Spleen (tissue), 11 donors: ENCODE data around the gene DUSP3. TPM values are rescaled to one million over a fixed set of nuclear protein-coding genes. Genes with fewer than 3 reads are reported as not detected.
"Not testable (repeated sequence)": the region's sequence is repeated elsewhere in the genome, so short reads cannot be mapped to it uniquely, and the experiment has no call there.

Source experiments
- DNase-seq: peaks from one replicate; pipeline ENCODE4 v3.0.0-alpha.2; 2020
- H3K27ac ChIP-seq, 8 donors: fragments of 200-600 bp; sonication (generic) in 7 of 8; 1 replicate in 4 of 8; 2 replicates in 4 of 8; pipeline versions ENCODE4 v1.5.0 to v1.8.0; 2016 to 2021; ENCODE audit warnings: inconsistent platforms in 4 of 8, mild to moderate bottlenecking in 4 of 8, moderate library complexity in 1 of 8
- H3K27me3 ChIP-seq, 7 donors: fragments of 200-600 bp; sonication (generic) in 6 of 7; replicated peaks in 1 of 7; 1 replicate in 4 of 7; 2 replicates in 3 of 7; pipeline versions ENCODE4 v1.5.0 to v1.8.0; 2016 to 2021; ENCODE audit warnings: inconsistent platforms in 3 of 7, mild to moderate bottlenecking in 1 of 7
- H3K36me3 ChIP-seq, 6 donors: fragments of 200-600 bp; sonication (generic) in 5 of 6; 1 replicate in 4 of 6; 2 replicates in 2 of 6; pipeline versions ENCODE4 v1.5.0 to v1.8.0; 2016 to 2021; ENCODE audit warnings: inconsistent platforms in 2 of 6
- H3K4me1 ChIP-seq, 6 donors: fragments of 200-600 bp; sonication (generic) in 5 of 6; 1 replicate in 3 of 6; 2 replicates in 3 of 6; pipeline versions ENCODE4 v1.5.0 to v1.8.0; 2016 to 2021; ENCODE audit warnings: inconsistent platforms in 3 of 6
- H3K4me3 ChIP-seq, 8 donors: fragments of 200-600 bp; sonication (generic) in 7 of 8; 1 replicate in 4 of 8; 2 replicates in 4 of 8; pipeline versions ENCODE4 v1.5.0 to v1.8.0; 2016 to 2021; ENCODE audit warnings: inconsistent platforms in 4 of 8, mild to moderate bottlenecking in 4 of 8, moderate library complexity in 2 of 8
- H3K9me3 ChIP-seq, 8 donors: fragments of 200-600 bp; sonication (generic) in 7 of 8; 1 replicate in 4 of 8; 2 replicates in 4 of 8; pipeline versions ENCODE4 v1.5.0 to v1.8.0; 2016 to 2021; ENCODE audit warnings: inconsistent platforms in 4 of 8
- CTCF ChIP-seq, 11 experiments: fragments of 200-600 bp in 7 of 11; fragments of 450-650 bp in 4 of 11; sonication (generic) in 4 of 11; IDR thresholded peaks in 8 of 11; conservative IDR thresholded peaks in 3 of 11; 1 replicate in 7 of 11; 2 replicates in 4 of 11; pipeline versions ENCODE4 v1.4.0 to v1.8.0; 2016 to 2021; ENCODE audit warnings: antibody characterized with exemption in 11 of 11, inconsistent platforms in 4 of 11, mild to moderate bottlenecking in 1 of 11
- POLR2A ChIP-seq, 3 donors: fragments of 450-650 bp; IDR thresholded peaks; one replicate each; pipeline ENCODE4 v1.5.1; 2017; ENCODE audit warnings: antibody characterized with exemption in 3 of 3, mild to moderate bottlenecking in 1 of 3
- POLR2AphosphoS5 ChIP-seq, 3 donors: sonication (generic); formaldehyde crosslinking; IDR thresholded peaks; one replicate each; pipeline ENCODE4 v1.5.1; 2017; ENCODE audit warnings: antibody characterized with exemption in 3 of 3
- WGBS, 5 donors: extraction: QIAGEN DNeasy Blood & Tissue Kit in 3 of 5; methylation state at CpG; one replicate each; pipeline versions ENCODE4 v1.1.5 to v1.1.7; 2013 to 2018; 5-methylcytosine and 5-hydroxymethylcytosine counted together
- intact Hi-C: fragments of 100-400 bp; cut with DNase I; formaldehyde crosslinking; loops from one replicate; pipeline ENCODE4 v1.15.0; 2023; ENCODE audit warnings: low total_unique reads
- polyA plus RNA-seq, 3 donors: library from polyadenylated mRNA; stranded (reverse); fragments of 200-250 nt; gene quantifications; one replicate each; pipeline ENCODE4 v1.2.1, GENCODE V29; 2013
- total RNA-seq, 7 donors: library from RNA; depleted of rRNA in 3 of 7; stranded (reverse); fragments of >200 nt in 3 of 7; fragmentation: NEBNext Ultra II Directional in 4 of 7; extraction: Animal tissue kit (Norgen Biotek cat#: 25700) in 4 of 7; gene quantifications; one replicate each; pipeline versions ENCODE4 v1.1.0 to v1.2.1, GENCODE V29; 2016 to 2021
- donor health status: healthy with polysubstance abuse.
- donor health status: DM: no; HTN: no; CAD: no; lungs with moderate emphysema.
- donor health status: DM: no; HTN: no; CAD: no.
- donor health status: Bipolar disorder and iron deficiency.
- donor health status: healthy.
- donor health status: DM: no; HTN: no; CAD: no.
- donor health status: DM: yes; HTN: yes; CAD: no.

DUSP3 gene
- total and polyA plus RNA-seq, 10 donors: 25.7 to 96.2 (median 68.9) TPM

GRCh38 chr17:43801844-43802243 lies 23.1 kb upstream of the DUSP3 start:
- H3K9me3 ChIP-seq: no peaks in the 10 kb centered on the region
- no peak for TF ChIP-seq POLR2A (IDR thresholded peaks at IDR 0.05)
- TF ChIP-seq CTCF (IDR thresholded peaks at IDR 0.05 in 8 of 11, conservative IDR thresholded peaks at IDR 0.05 in 3 of 11): no peak
- no peak for TF ChIP-seq POLR2AphosphoS5 (IDR thresholded peaks at IDR 0.05)
- H3K36me3 ChIP-seq: no peaks in the 10 kb centered on the region
- H3K4me1 ChIP-seq: peaks cover 0 to 14% (median 0%) of the 10 kb centered on the region in 6 donors
- no peak overlapping the region for H3K27ac ChIP-seq
- 70 to 77% (median 73%) methylated on average over 3 of the region's 3 CpGs for WGBS, 5 donors
- no peak overlapping the region for H3K4me3 ChIP-seq
- no peak for DNase-seq
- intact Hi-C loops: no loop called here
- H3K27me3 ChIP-seq: peaks cover 0 to 19% (median 0%) of the 10 kb centered on the region in 7 donors

GRCh38 chr17:43800736-43801135 lies 22.0 kb upstream of the DUSP3 start:
- H3K27me3 ChIP-seq: peaks cover 0 to 19% (median 0%) of the 10 kb centered on the region in 7 donors
- no peak for TF ChIP-seq POLR2AphosphoS5 (IDR thresholded peaks at IDR 0.05)
- no peak for TF ChIP-seq CTCF (IDR thresholded peaks at IDR 0.05 in 8 of 11, conservative IDR thresholded peaks at IDR 0.05 in 3 of 11)
- no peak for TF ChIP-seq POLR2A (IDR thresholded peaks at IDR 0.05)
- no peaks in the 10 kb centered on the region for H3K36me3 ChIP-seq
- DNase-seq: no peak
- intact Hi-C loops: no loop called here
- no peak overlapping the region for H3K27ac ChIP-seq
- H3K4me1 ChIP-seq: peaks cover 0 to 14% (median 0%) of the 10 kb centered on the region in 6 donors
- H3K9me3 ChIP-seq: no peaks in the 10 kb centered on the region
- 81 to 95% (median 88%) methylated on average over 3 of the region's 3 CpGs for WGBS, 5 donors
- H3K4me3 ChIP-seq: no peak overlapping the region

DNA sequence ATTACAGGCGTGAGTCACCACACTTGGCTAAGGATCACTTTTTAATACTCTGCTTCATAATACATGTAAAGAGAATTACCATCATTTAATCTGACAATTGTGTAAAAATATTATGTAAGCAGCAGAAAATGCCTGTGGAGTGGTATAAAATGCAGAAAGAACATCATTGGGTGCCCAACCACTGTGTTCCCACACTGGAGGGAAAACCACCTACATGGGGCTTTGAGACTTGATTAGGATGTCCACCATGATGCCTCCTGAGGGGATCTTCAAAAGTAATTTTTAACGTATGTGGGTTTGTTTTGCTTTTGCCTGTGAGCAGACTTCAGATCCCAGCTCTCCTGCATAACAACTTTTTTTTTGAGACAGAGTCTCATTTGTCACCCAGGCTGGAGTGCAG lies 20.3 kb upstream of the DUSP3 start:
- 83 to 96% (median 92%) methylated on average over 2 of the region's 2 CpGs for WGBS, 5 donors
- Histone ChIP-seq H3K9me3 (no peaks in the 10 kb centered on the region), H3K4me3 (no peak overlapping the region), H3K27ac (no peak overlapping the region), H3K36me3 (no peaks in the 10 kb centered on the region), H3K27me3 (peaks cover 0 to 19% (median 0%) of the 10 kb centered on the region in 7 donors), H3K4me1 (peaks cover 0 to 8% (median 0%) of the 10 kb centered on the region in 6 donors)
- TF ChIP-seq POLR2AphosphoS5 (IDR thresholded peaks at IDR 0.05): no peak
- TF ChIP-seq CTCF (IDR thresholded peaks at IDR 0.05 in 8 of 11, conservative IDR thresholded peaks at IDR 0.05 in 3 of 11): no peak
- TF ChIP-seq POLR2A (IDR thresholded peaks at IDR 0.05): no peak
- intact Hi-C loops: no loop called here
- DNase-seq: no peak

- H3K27me3 ChIP-seq: peaks cover 0 to 19% (median 0%) of the 10 kb centered on the region in 7 donors
- intact Hi-C loops, H3K36me3 ChIP-seq, H3K4me3 ChIP-seq, H3K9me3 ChIP-seq, H3K27ac ChIP-seq, H3K4me1 ChIP-seq, DNase-seq: not testable (repeated sequence)
- WGBS, 5 donors: 86 to 96% (median 91%) methylated on average over 8 to 9 of the region's 9 CpGs
These were observed 19.2 kb upstream of the DUSP3 start for GRCh38 chr17:43798024-43798423.

- intact Hi-C loops, DNase-seq, H3K9me3 ChIP-seq, H3K36me3 ChIP-seq, H3K4me1 ChIP-seq, H3K27ac ChIP-seq, H3K4me3 ChIP-seq: not testable (repeated sequence)
- peaks cover 0 to 12% (median 0%) of the 10 kb centered on the region in 7 donors for H3K27me3 ChIP-seq
- 73 to 97% (median 90%) methylated on average over 4 of the region's 4 CpGs for WGBS, 5 donors
These were observed 13.9 kb upstream of the DUSP3 start for GRCh38 chr17:43792668-43793067.
